ENCODE data around the gene CDH4. TPM values are rescaled to one million over a fixed set of nuclear protein-coding genes. Genes with fewer than 3 reads are reported as not detected.

Gene CDH4
- total and polyA plus RNA-seq, 10 donors: 0.30 to 20.1 (median 7.7) TPM

- TF ChIP-seq POLR2A (IDR thresholded peaks at IDR 0.05): no peak
- TF ChIP-seq POLR2AphosphoS5 (IDR thresholded peaks at IDR 0.05): no peak
- DNase-seq: no peak
- H3K4me1 ChIP-seq: no peaks in the 10 kb centered on the region
- intact Hi-C loops (cut with DNase I; ENCODE audit: low total_unique reads): no loop called here
- H3K4me3 ChIP-seq: no peak overlapping the region
- no peak overlapping the region for H3K27ac ChIP-seq
- H3K36me3 ChIP-seq: no peaks in the 10 kb centered on the region
- no peaks in the 10 kb centered on the region for H3K27me3 ChIP-seq (replicated peaks in 1 of 7)
- peaks cover 0 to 50% (median 0%) of the 10 kb centered on the region in 8 donors for H3K9me3 ChIP-seq
- 75 to 90% (median 86%) methylated on average over 14 to 18 of the region's 18 CpGs for WGBS, 5 donors
Observed at GRCh38 chr20:61482056-61482887, 230.2 kb downstream of the CDH4 start.

GRCh38 chr20:61482901-61483300 is 230.8 kb downstream of the CDH4 start:
- 79 to 88% (median 83%) methylated on average over 3 of the region's 3 CpGs for WGBS, 5 donors
- Histone ChIP-seq H3K9me3 (peaks cover 0 to 43% (median 0%) of the 10 kb centered on the region in 8 donors), H3K27ac (no peak overlapping the region)

GRCh38 chr20:61483336-61484067 is 231.4 kb downstream of the CDH4 start:
- 81 to 94% (median 91%) methylated on average over 13 to 16 of the region's 16 CpGs for WGBS, 5 donors
- intact Hi-C loops (cut with DNase I; ENCODE audit: low total_unique reads): no loop called here
- no peak for DNase-seq

More at GRCh38 chr20:61482901-61483300, 230.8 kb downstream of the CDH4 start:
- DNase-seq: no peak
- TF ChIP-seq POLR2AphosphoS5 (IDR thresholded peaks at IDR 0.05): no peak
- no peak for TF ChIP-seq POLR2A (IDR thresholded peaks at IDR 0.05)
- no peak for TF ChIP-seq CTCF (IDR thresholded peaks at IDR 0.05 in 8 of 11, conservative IDR thresholded peaks at IDR 0.05 in 3 of 11)
- Histone ChIP-seq H3K36me3 (no peaks in the 10 kb centered on the region), H3K4me1 (no peaks in the 10 kb centered on the region), H3K27me3 (replicated peaks in 1 of 7) (no peaks in the 10 kb centered on the region), H3K4me3 (no peak overlapping the region)
- intact Hi-C loops (cut with DNase I; ENCODE audit: low total_unique reads): no loop called here

GRCh38 chr20:61486198-61486597 is 234.1 kb downstream of the CDH4 start:
- no peak for DNase-seq
- no peak overlapping the region for H3K4me3 ChIP-seq
- no peaks in the 10 kb centered on the region for H3K4me1 ChIP-seq
- peaks cover 0 to 25% (median 0%) of the 10 kb centered on the region in 8 donors for H3K9me3 ChIP-seq
- WGBS, 5 donors: 86 to 95% (median 88%) methylated on average over 6 of the region's 6 CpGs
- no peaks in the 10 kb centered on the region for H3K27me3 ChIP-seq (replicated peaks in 1 of 7)
- no peak for TF ChIP-seq POLR2A (IDR thresholded peaks at IDR 0.05)
- TF ChIP-seq CTCF (IDR thresholded peaks at IDR 0.05 in 8 of 11, conservative IDR thresholded peaks at IDR 0.05 in 3 of 11): no peak
- no peak for TF ChIP-seq POLR2AphosphoS5 (IDR thresholded peaks at IDR 0.05)
- intact Hi-C loops (cut with DNase I; ENCODE audit: low total_unique reads): no loop called here
- no peak overlapping the region for H3K27ac ChIP-seq
- no peaks in the 10 kb centered on the region for H3K36me3 ChIP-seq

More at GRCh38 chr20:61483336-61484067, 231.4 kb downstream of the CDH4 start:
- TF ChIP-seq POLR2AphosphoS5 (IDR thresholded peaks at IDR 0.05) (no peak), POLR2A (IDR thresholded peaks at IDR 0.05) (no peak), CTCF (IDR thresholded peaks at IDR 0.05 in 8 of 11, conservative IDR thresholded peaks at IDR 0.05 in 3 of 11) (no peak)
- H3K27ac ChIP-seq: no peak overlapping the region
- no peaks in the 10 kb centered on the region for H3K36me3 ChIP-seq
- no peaks in the 10 kb centered on the region for H3K27me3 ChIP-seq (replicated peaks in 1 of 7)
- H3K4me1 ChIP-seq: no peaks in the 10 kb centered on the region
- H3K4me3 ChIP-seq: no peak overlapping the region
- peaks cover 0 to 37% (median 0%) of the 10 kb centered on the region in 8 donors for H3K9me3 ChIP-seq
